Tibial artery (tissue), 4 donors: ENCODE measurements around the gene ZNF112.
"Not testable (repeated sequence)": the region's sequence is repeated elsewhere in the genome, so short reads cannot be mapped to it uniquely, and the experiment has no call there.

ENCODE experiments used
- DNase-seq, 2 donors: peaks; one replicate each; pipeline ENCODE4 v3.0.0-alpha.2; 2019
- H3K27ac ChIP-seq, 2 donors: fragments of 200-600 bp; sonication (generic) in 1 of 2; 1 replicate in 1 of 2; 2 replicates in 1 of 2; pipeline ENCODE4 v1.5.1; 2018 to 2019; ENCODE audit warnings: mild to moderate bottlenecking in 1 of 2
- H3K27me3 ChIP-seq, 2 donors: fragments of 200-600 bp; sonication (generic) in 1 of 2; one replicate each; pipeline versions ENCODE4 v1.5.1 to v1.6.0; 2016 to 2019
- H3K36me3 ChIP-seq, 3 donors: fragments of 200-600 bp; sonication (generic) in 2 of 3; one replicate each; pipeline ENCODE4 v1.5.1; 2016 to 2019; ENCODE audit warnings: mild to moderate bottlenecking in 2 of 3
- H3K4me1 ChIP-seq, 4 donors: fragments of 200-600 bp; sonication (generic) in 2 of 4; 1 replicate in 3 of 4; 2 replicates in 1 of 4; pipeline ENCODE4 v1.5.1; 2016 to 2019
- H3K4me3 ChIP-seq, 2 donors: fragments of 200-600 bp; sonication (generic) in 1 of 2; 1 replicate in 1 of 2; 2 replicates in 1 of 2; pipeline ENCODE4 v1.5.1; 2018 to 2019; ENCODE audit warnings: mild to moderate bottlenecking in 2 of 2
- H3K9me3 ChIP-seq, 3 donors: fragments of 200-600 bp; sonication (generic) in 1 of 3; one replicate each; pipeline ENCODE4 v1.5.1; 2016 to 2019
- CTCF ChIP-seq, 2 experiments: fragments of 200-600 bp in 1 of 2; fragments of 450-650 bp in 1 of 2; IDR thresholded peaks; one replicate each; pipeline ENCODE4 v1.5.1; 2017 to 2019; ENCODE audit warnings: antibody characterized with exemption in 2 of 2, mild to moderate bottlenecking in 1 of 2, moderate library complexity in 1 of 2
- intact Hi-C: fragments of 100-400 bp; cut with DNase I; formaldehyde crosslinking; loops from one replicate; pipeline ENCODE4 v1.15.0; 2023; ENCODE audit warnings: low total_unique reads

Gene ZNF112

GRCh38 chr19:44356383-44357111 lies at the start of gene ZNF112:
ZNF112 (minus strand) TSS chr19:44356680; CDS start chr19:44340539, 16,141 bp downstream.
- H3K9me3 ChIP-seq, result peaks cover 0 to 23% (median 0%) of the 10 kb centered on the region in 3 donors
- no peak for TF ChIP-seq CTCF (IDR thresholded peaks at IDR 0.05)
- peak; percentile 86 to 93 for DNase-seq
- H3K4me3 ChIP-seq, result peak within 1 kb of the TSS; percentile 55 to 62
- intact Hi-C loops, result no loop called here
- H3K36me3 ChIP-seq, result peaks cover 0 to 4% (median 0%) of the 10 kb centered on the region in 3 donors
- H3K27ac ChIP-seq, result peak within 1 kb of the TSS; percentile 66 to 68
- H3K27me3 ChIP-seq, result no peaks in the 10 kb centered on the region
- H3K4me1 ChIP-seq, result peaks cover 0 to 14% (median 3%) of the 10 kb centered on the region in 4 donors

- H3K27me3 ChIP-seq, result no peaks in the 10 kb centered on the region
- H3K4me1 ChIP-seq, result peaks cover 0 to 8% (median 0%) of the 10 kb centered on the region in 4 donors
- H3K27ac ChIP-seq, result peak within 1 kb of the TSS in 1 of 2 donors; percentile 66
- no peak for TF ChIP-seq CTCF (IDR thresholded peaks at IDR 0.05)
- H3K9me3 ChIP-seq, result peaks cover 0 to 50% (median 2%) of the 10 kb centered on the region in 3 donors
- intact Hi-C loops, result no loop called here
- H3K4me3 ChIP-seq, result peak within 1 kb of the TSS; percentile 52 to 55
- peak; percentile 90 to 94 for DNase-seq
- peaks cover 6 to 9% (median 7%) of the 10 kb centered on the region in 3 donors for H3K36me3 ChIP-seq
Observed at GRCh38 chr19:44401139-44402115, 44.9 kb upstream of the ZNF112 start, which contains the start of gene ZNF285. ZNF285 (minus strand) TSS chr19:44401608; CDS start chr19:44397213, 4,395 bp downstream.

- intact Hi-C loops, H3K27me3 ChIP-seq, H3K27ac ChIP-seq, H3K4me1 ChIP-seq, DNase-seq, H3K4me3 ChIP-seq: not testable (repeated sequence)
- peaks cover 65 to 80% (median 76%) of the 10 kb centered on the region in 3 donors for H3K36me3 ChIP-seq
- peaks cover 0 to 71% (median 35%) of the 10 kb centered on the region in 3 donors for H3K9me3 ChIP-seq
Observed at GRCh38 chr19:44389268-44389667, 32.8 kb upstream of the ZNF112 start.

GRCh38 chr19:44374789-44375188 lies 18.3 kb upstream of the ZNF112 start:
- H3K27me3 ChIP-seq, result no peaks in the 10 kb centered on the region
- intact Hi-C loops, result no loop called here

GRCh38 chr19:44371815-44372480 lies 15.5 kb upstream of the ZNF112 start:
- Histone ChIP-seq H3K36me3 (no peaks in the 10 kb centered on the region), H3K27ac (no peak overlapping the region), H3K4me3 (no peak overlapping the region), H3K9me3 (peaks cover 0 to 31% (median 11%) of the 10 kb centered on the region in 3 donors), H3K4me1 (no peaks in the 10 kb centered on the region), H3K27me3 (no peaks in the 10 kb centered on the region)
- TF ChIP-seq CTCF (IDR thresholded peaks at IDR 0.05), result no peak
- no peak for DNase-seq
- intact Hi-C loops, result no loop called here

More at GRCh38 chr19:44374789-44375188, 18.3 kb upstream of the ZNF112 start:
- Histone ChIP-seq H3K9me3 (peaks cover 0 to 34% (median 12%) of the 10 kb centered on the region in 3 donors), H3K36me3 (no peaks in the 10 kb centered on the region), H3K4me1 (no peaks in the 10 kb centered on the region), H3K27ac (no peak overlapping the region), H3K4me3 (no peak overlapping the region)
- no peak for TF ChIP-seq CTCF (IDR thresholded peaks at IDR 0.05)
- no peak for DNase-seq
